Activated CD8-positive, alpha-beta memory T cell treated with anti-CD3 and anti-CD28 coated beads for 4 hours (primary cell): ENCODE measurements around the gene QDPR.
"Not testable (repeated sequence)": the region's sequence is repeated elsewhere in the genome, so short reads cannot be mapped to it uniquely, and the experiment has no call there.

ENCODE experiments used
- DNase-seq, 2 donors: peaks; one replicate each; pipeline ENCODE4 v3.0.0-alpha.2; 2020; ENCODE audit warnings: low read depth in 2 of 2

QDPR gene

GRCh38 chr4:17492058-17492741, 19.7 kb downstream of the QDPR start:
- no peak for DNase-seq

- DNase-seq, result no peak
Observed at GRCh38 chr4:17491196-17491595, 20.7 kb downstream of the QDPR start.

- DNase-seq, result no peak
Observed at GRCh38 chr4:17490575-17491059, 21.3 kb downstream of the QDPR start.

- no peak for DNase-seq
Observed at GRCh38 chr4:17489721-17490120, 22.2 kb downstream of the QDPR start.

GRCh38 chr4:17489123-17489522, 22.8 kb downstream of the QDPR start:
- DNase-seq, result no peak

GRCh38 chr4:17482716-17483115, 29.2 kb downstream of the QDPR start:
- DNase-seq, result no peak

- DNase-seq, result no peak
Observed at GRCh38 chr4:17480955-17481354, 30.9 kb downstream of the QDPR start.

GRCh38 chr4:17480210-17480927, 31.5 kb downstream of the QDPR start:
- DNase-seq, result no peak

- no peak for DNase-seq
Observed at GRCh38 chr4:17477774-17478472, 34.0 kb downstream of the QDPR start.

GRCh38 chr4:17476853-17477252, 35.0 kb downstream of the QDPR start:
- no peak for DNase-seq

- no peak for DNase-seq
Observed at GRCh38 chr4:17475481-17475880, 36.4 kb downstream of the QDPR start.

GRCh38 chr4:17469931-17470674, 41.8 kb downstream of the QDPR start:
- no peak for DNase-seq

- no peak for DNase-seq
Observed at GRCh38 chr4:17468619-17469221, 43.2 kb downstream of the QDPR start.

- DNase-seq, result no peak
Observed at GRCh38 chr4:17463606-17464005, 48.3 kb downstream of the QDPR start.

- no peak for DNase-seq
Observed at GRCh38 chr4:17450269-17450804, 61.6 kb downstream of the QDPR start.

GRCh38 chr4:17448689-17449088, 63.2 kb downstream of the QDPR start:
- DNase-seq, result no peak

- peak; percentile 13 to 16 for DNase-seq
Observed at GRCh38 chr4:17447675-17448298, 64.1 kb downstream of the QDPR start.

GRCh38 chr4:17447056-17447455, 64.8 kb downstream of the QDPR start:
- DNase-seq, result no peak

GRCh38 chr4:17442477-17442876, 69.4 kb downstream of the QDPR start:
- DNase-seq, result not testable (repeated sequence)

GRCh38 chr4:17437396-17437795, 74.5 kb downstream of the QDPR start:
- DNase-seq, result no peak

- no peak for DNase-seq
Observed at GRCh38 chr4:17436750-17437090, 75.2 kb downstream of the QDPR start.
